Vagina (tissue), 2 donors: ENCODE results near the gene MBD3L2. TPM values are rescaled to one million over a fixed set of nuclear protein-coding genes. Genes with fewer than 3 reads are reported as not detected.
"Not testable (repeated sequence)": the region's sequence is repeated elsewhere in the genome, so short reads cannot be mapped to it uniquely, and the experiment has no call there.

ENCODE experiments used
- DNase-seq, 2 donors: peaks; one replicate each; pipeline ENCODE4 v3.0.0-alpha.2; 2017; ENCODE audit errors: extremely low spot score in 2 of 2
- H3K27ac ChIP-seq: fragments of 200-600 bp; sonication (generic); one replicate; pipeline ENCODE4 v1.5.1; 2019
- H3K27me3 ChIP-seq: fragments of 200-600 bp; sonication (generic); one replicate; pipeline ENCODE4 v1.5.1; 2019
- H3K36me3 ChIP-seq, 2 donors: fragments of 200-600 bp; sonication (generic); one replicate each; pipeline ENCODE4 v1.5.1; 2017 to 2019
- H3K4me1 ChIP-seq: fragments of 200-600 bp; sonication (generic); one replicate; pipeline ENCODE4 v1.5.1; 2019
- H3K4me3 ChIP-seq, 2 donors: fragments of 200-600 bp; sonication (generic); 1 replicate in 1 of 2; 2 replicates in 1 of 2; pipeline ENCODE4 v1.5.1; 2016 to 2019
- H3K9me3 ChIP-seq: fragments of 200-600 bp; sonication (generic); one replicate; pipeline ENCODE4 v1.5.1; 2019
- POLR2A ChIP-seq, 2 donors: fragments of 450-650 bp; IDR thresholded peaks; one replicate each; pipeline ENCODE4 v1.6.1; 2017; ENCODE audit warnings: antibody characterized with exemption in 2 of 2, mild to moderate bottlenecking in 2 of 2, moderate library complexity in 2 of 2
- POLR2AphosphoS5 ChIP-seq, 2 donors: sonication (generic); formaldehyde crosslinking; IDR thresholded peaks; one replicate each; pipeline ENCODE4 v1.9.0; 2017; ENCODE audit warnings: antibody characterized with exemption in 2 of 2, mild to moderate bottlenecking in 2 of 2, low read depth in 1 of 2; ENCODE audit not compliant: insufficient read depth in 1 of 2
- intact Hi-C: fragments of 100-400 bp; cut with DNase I; formaldehyde crosslinking; loops from one replicate; pipeline ENCODE4 v1.15.1; 2023
- total RNA-seq: library from RNA; depleted of rRNA; stranded (reverse); fragments of >200 nt; gene quantifications from one replicate; pipeline ENCODE4 v1.2.3, GENCODE V29; 2016
- TF ChIP-seq, protein P1 (sequence below), 3 experiments: fragments of 450-650 bp in 2 of 3; fragments of 200-600 bp in 1 of 3; sonication (generic) in 1 of 3; IDR thresholded peaks; one replicate each; pipeline ENCODE4 v1.5.1; 2017 to 2019; ENCODE audit warnings: antibody characterized with exemption in 3 of 3, mild to moderate bottlenecking in 2 of 3, moderate library complexity in 2 of 3

The MBD3L2 gene
- total RNA-seq, 1 donor from 2014 or later, result not detected

DNA sequence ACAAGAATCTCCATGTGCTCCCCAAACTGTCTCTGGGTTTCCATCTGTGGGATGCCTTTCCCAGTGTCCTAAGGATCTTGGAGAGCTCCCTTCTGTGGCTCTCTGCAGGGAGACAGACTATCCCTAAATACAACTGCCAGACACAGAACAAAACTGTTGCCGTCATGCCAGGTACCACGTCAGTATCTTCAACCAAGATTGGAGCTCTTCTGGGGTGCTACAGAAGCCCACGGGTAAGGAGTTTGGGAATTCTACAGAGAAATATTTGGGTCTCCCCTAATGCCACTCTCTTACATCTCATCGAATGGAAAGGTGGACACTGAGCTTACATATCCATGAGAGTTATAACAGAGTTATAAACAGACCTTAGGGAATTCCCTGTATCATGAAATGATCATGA, 14.2 kb downstream of the MBD3L2 start:
- Histone ChIP-seq H3K36me3 (no peaks in the 10 kb centered on the region), H3K27ac (no peak overlapping the region), H3K27me3 (no peaks in the 10 kb centered on the region), H3K4me3 (no peak overlapping the region), H3K4me1 (no peaks in the 10 kb centered on the region), H3K9me3 (no peaks in the 10 kb centered on the region)
- TF ChIP-seq, protein P1, sequence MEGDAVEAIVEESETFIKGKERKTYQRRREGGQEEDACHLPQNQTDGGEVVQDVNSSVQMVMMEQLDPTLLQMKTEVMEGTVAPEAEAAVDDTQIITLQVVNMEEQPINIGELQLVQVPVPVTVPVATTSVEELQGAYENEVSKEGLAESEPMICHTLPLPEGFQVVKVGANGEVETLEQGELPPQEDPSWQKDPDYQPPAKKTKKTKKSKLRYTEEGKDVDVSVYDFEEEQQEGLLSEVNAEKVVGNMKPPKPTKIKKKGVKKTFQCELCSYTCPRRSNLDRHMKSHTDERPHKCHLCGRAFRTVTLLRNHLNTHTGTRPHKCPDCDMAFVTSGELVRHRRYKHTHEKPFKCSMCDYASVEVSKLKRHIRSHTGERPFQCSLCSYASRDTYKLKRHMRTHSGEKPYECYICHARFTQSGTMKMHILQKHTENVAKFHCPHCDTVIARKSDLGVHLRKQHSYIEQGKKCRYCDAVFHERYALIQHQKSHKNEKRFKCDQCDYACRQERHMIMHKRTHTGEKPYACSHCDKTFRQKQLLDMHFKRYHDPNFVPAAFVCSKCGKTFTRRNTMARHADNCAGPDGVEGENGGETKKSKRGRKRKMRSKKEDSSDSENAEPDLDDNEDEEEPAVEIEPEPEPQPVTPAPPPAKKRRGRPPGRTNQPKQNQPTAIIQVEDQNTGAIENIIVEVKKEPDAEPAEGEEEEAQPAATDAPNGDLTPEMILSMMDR (IDR thresholded peaks at IDR 0.05), result no peak
- TF ChIP-seq POLR2AphosphoS5 (IDR thresholded peaks at IDR 0.05; ENCODE audit: insufficient read depth in 1 of 2, low read depth in 1 of 2) (no peak), POLR2A (IDR thresholded peaks at IDR 0.05) (no peak)
- DNase-seq, result no peak
- intact Hi-C loops, result no loop called here

DNA sequence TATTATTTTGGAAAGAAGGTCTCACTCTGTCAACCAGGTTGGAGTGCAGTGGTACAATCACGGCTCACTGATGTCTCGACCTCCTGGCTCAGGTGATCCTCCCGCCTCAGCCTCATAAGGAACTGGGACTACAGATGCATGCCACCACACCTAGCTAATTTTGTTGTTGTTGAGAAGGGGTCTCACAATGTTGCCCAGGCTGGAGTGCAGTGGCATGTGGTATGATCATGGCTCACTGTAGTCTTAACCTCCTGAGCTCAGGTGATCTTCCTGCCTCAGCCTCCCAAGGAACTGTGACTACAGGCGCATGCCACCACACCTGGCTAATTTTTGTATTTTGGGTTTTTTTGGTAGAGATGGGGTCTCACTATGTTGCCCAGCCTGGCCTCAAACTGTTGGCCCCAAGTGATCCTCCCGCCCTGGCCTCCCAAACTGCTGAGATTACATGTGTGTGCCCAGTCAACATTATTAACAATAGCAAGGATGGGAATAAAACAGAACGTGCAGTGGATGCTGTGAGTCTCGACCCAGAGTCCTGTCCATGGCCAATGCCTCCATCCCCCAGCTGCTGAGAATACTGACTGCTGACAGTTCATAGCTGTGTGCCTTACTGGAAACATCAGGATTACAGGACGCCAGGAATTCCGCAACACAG, 14.8 kb downstream of the MBD3L2 start:
- no peaks in the 10 kb centered on the region for H3K9me3 ChIP-seq
- H3K4me1 ChIP-seq, result no peaks in the 10 kb centered on the region
- intact Hi-C loops, result no loop called here
- DNase-seq, result no peak
- TF ChIP-seq, protein P1 (IDR thresholded peaks at IDR 0.05), result no peak
- TF ChIP-seq POLR2AphosphoS5 (IDR thresholded peaks at IDR 0.05; ENCODE audit: insufficient read depth in 1 of 2, low read depth in 1 of 2) (no peak), POLR2A (IDR thresholded peaks at IDR 0.05) (no peak)
- no peak overlapping the region for H3K4me3 ChIP-seq
- H3K36me3 ChIP-seq, result no peaks in the 10 kb centered on the region
- H3K27me3 ChIP-seq, result no peaks in the 10 kb centered on the region
- H3K27ac ChIP-seq, result no peak overlapping the region

DNA sequence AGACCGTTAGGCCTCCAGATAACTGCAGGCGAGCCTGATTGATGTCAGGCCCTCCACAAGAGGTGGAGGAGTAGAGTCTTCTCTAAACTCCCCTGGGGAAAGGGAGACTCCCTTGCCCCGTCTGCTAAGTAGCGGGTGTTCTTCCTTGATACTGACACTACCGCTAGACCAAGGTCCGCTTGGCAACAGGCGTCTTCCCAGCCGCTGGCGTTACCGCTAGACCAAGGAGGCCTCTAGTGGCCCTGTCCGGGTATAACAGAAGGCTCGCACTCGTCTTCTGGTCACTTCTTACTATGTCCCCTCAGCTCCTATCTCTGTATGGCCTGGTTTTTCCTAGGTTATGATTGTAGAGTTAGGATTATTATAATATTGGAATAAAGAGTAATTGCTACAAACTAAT, 18.0 kb downstream of the MBD3L2 start:
- H3K36me3 ChIP-seq, result peaks cover 0 to 16% of the 10 kb centered on the region in 2 donors
- intact Hi-C loops, DNase-seq, H3K4me3 ChIP-seq, H3K27me3 ChIP-seq, H3K27ac ChIP-seq, H3K9me3 ChIP-seq: not testable (repeated sequence)
- peaks cover 10% of the 10 kb centered on the region for H3K4me1 ChIP-seq

DNA sequence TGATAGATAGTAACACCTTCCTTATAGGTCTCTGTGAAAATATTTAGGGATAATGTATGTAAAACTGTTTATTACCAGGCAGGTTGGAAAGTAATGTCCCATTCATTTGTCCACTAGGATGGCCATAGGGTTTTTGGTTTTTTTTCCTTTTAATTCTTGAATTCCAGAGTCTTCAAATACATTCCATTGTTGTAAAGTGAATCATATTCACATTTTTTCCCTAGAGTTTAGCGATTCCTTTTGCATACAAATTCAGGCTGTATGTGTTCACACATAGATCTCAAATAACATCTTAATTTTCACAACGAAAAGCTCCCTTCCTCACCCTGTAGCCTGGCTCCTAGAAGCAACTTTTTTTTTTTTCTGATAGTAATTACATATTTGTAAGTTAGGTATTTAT, 18.6 kb downstream of the MBD3L2 start:
- Histone ChIP-seq H3K4me3 (no peak overlapping the region), H3K4me1 (peaks cover 10% of the 10 kb centered on the region), H3K27ac (no peak overlapping the region), H3K9me3 (no peaks in the 10 kb centered on the region), H3K27me3 (no peaks in the 10 kb centered on the region), H3K36me3 (peaks cover 0 to 22% of the 10 kb centered on the region in 2 donors)
- intact Hi-C loops, result no loop called here
- TF ChIP-seq, protein P1 (IDR thresholded peaks at IDR 0.05), result no peak
- TF ChIP-seq POLR2AphosphoS5 (IDR thresholded peaks at IDR 0.05; ENCODE audit: insufficient read depth in 1 of 2, low read depth in 1 of 2) (no peak), POLR2A (IDR thresholded peaks at IDR 0.05) (no peak)
- no peak for DNase-seq

DNA sequence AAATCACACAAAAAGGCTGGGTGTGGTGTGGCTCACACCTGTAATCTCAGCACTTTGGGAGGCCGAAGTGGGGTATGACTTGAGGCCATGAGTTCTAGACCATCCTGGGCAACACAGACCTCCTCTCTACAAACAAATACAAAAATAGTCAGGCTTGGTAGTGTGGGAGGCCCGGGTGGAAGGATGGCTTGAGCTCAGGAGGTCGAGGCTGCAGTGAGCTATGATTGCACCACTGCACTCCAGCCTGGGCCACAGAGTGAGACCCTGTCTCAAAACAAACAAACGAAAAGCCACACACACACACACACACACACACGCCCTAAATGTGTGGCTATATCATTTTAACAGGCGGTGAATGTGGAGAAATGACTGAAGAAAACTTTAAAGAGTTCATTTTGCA, 19.5 kb downstream of the MBD3L2 start:
- Histone ChIP-seq H3K27me3 (no peaks in the 10 kb centered on the region), H3K9me3 (no peaks in the 10 kb centered on the region), H3K36me3 (peaks cover 4 to 31% of the 10 kb centered on the region in 2 donors), H3K4me1 (peaks cover 10% of the 10 kb centered on the region), H3K27ac (peak overlapping the region; percentile 55), H3K4me3 (peak overlapping the region; percentile 85 to 94)
- intact Hi-C loops, result no loop called here
- TF ChIP-seq POLR2A (IDR thresholded peaks at IDR 0.05), result no peak
- no peak for DNase-seq

DNA sequence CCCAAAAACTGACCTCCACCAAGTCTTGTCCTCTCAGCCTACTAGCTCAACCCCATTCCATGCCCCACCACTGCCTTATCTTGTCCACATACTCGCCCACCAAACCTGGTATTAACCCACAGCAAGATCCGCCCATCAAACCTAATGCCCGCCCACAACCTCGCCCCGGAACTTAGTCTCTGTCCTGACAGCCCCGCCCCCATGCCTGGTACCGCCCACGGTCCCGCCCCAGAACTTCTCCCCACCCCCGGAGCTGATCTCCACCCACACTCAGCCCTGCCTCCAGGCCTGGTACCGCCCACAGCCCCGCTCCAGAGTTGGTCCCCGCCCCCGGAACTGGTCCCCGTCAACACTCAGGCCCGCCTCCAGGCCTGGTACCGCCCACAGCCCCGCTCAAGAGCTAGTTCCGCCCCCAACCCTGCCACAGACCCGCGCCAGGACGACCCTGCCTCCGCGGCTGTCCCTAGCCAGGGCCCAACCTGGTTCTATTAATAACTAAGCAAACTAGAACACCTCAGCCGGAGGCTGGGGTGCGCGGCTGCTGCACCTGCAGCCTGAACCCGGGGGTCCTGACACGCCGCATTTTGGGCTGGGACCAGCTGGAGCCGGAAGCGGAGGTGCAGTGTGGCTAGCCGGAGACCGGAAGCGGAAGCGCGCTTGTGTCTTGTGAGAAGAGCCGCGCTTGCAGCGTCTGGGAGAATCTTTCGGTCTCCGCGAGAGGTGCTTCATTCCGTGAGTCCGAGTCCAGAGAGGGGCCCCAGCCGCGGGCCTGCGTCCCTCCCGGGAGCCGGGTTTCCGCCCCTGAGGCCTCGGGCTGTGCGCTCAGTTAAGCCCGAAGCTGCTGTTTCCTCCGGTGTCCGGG, 20.2 kb downstream of the MBD3L2 start, which contains the start of gene ZNF557:
ZNF557 (plus strand) TSS at position 662 of the 862 bp plus-strand sequence. CDS start 5,372 bp downstream, outside the sequence.
- Histone ChIP-seq H3K9me3 (no peaks in the 10 kb centered on the region), H3K36me3 (peaks cover 6 to 38% of the 10 kb centered on the region in 2 donors), H3K4me3 (peak within 1 kb of the TSS; percentile 85 to 94), H3K27me3 (no peaks in the 10 kb centered on the region), H3K27ac (peak within 1 kb of the TSS; percentile 55), H3K4me1 (peaks cover 10% of the 10 kb centered on the region)
- intact Hi-C loops, result no loop called here
- TF ChIP-seq, protein P1 (IDR thresholded peaks at IDR 0.05), result no peak
- peak; percentile 77 to 91 for TF ChIP-seq POLR2AphosphoS5 (IDR thresholded peaks at IDR 0.05; ENCODE audit: insufficient read depth in 1 of 2, low read depth in 1 of 2)
- peak in 1 of 2 donors; percentile 96 for DNase-seq
